ENCODE measurements around the gene RABGAP1L.
"Not testable (repeated sequence)": the region's sequence is repeated elsewhere in the genome, so short reads cannot be mapped to it uniquely, and the experiment has no call there.

RABGAP1L gene

DNA sequence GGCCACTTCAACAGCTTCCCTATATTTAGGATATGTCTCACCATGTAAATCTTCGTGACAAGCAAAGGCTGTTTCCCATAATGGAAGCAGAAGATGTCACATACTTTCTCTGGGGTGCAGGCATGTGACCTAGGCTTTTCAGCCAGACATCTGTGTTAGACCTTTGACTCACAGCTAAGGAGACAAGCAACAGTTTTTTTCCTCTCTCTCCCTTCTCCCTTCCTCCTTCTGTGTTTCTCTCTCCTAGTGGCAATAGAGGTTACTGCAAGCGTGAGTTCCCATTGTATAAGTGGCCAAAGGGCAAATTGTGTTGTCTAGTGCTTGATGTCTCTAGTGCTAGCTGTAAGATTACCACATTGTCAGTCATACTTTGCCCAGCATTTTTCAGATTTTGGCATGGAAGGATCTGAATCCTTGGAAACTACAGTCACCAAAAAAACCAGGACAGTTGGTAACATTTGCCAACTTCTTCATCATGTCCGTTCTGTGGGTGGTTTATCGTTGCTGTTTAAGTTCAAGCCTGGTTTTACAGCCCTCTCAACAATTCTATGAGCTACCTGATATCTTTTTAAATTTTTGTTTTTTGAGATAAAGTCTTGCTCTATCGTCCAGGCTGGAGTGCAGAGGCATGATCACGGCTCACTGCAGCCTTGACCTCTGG is 44.4 kb upstream of the RABGAP1L start:
- H3K4me2 ChIP-seq (ENCODE audit: low read length): no peak overlapping the region
- no peak overlapping the region for H3K27ac ChIP-seq
- H3K9ac ChIP-seq: no peak overlapping the region
- no peaks in the 10 kb centered on the region for H3K36me3 ChIP-seq (ENCODE audit: control insufficient read depth, insufficient read depth, low read length)
- no peaks in the 10 kb centered on the region for H3K9me3 ChIP-seq (ENCODE audit: control insufficient read depth, low read length)
- H3K27me3 ChIP-seq (ENCODE audit: control insufficient read depth, insufficient read depth, low read length): no peaks in the 10 kb centered on the region
- H2AFZ ChIP-seq: no peak overlapping the region
- H3K79me2 ChIP-seq: no peaks in the 10 kb centered on the region
- no peak overlapping the region for H3K4me3 ChIP-seq (ENCODE audit: low read depth, low read length)
- TF ChIP-seq, protein P1, sequence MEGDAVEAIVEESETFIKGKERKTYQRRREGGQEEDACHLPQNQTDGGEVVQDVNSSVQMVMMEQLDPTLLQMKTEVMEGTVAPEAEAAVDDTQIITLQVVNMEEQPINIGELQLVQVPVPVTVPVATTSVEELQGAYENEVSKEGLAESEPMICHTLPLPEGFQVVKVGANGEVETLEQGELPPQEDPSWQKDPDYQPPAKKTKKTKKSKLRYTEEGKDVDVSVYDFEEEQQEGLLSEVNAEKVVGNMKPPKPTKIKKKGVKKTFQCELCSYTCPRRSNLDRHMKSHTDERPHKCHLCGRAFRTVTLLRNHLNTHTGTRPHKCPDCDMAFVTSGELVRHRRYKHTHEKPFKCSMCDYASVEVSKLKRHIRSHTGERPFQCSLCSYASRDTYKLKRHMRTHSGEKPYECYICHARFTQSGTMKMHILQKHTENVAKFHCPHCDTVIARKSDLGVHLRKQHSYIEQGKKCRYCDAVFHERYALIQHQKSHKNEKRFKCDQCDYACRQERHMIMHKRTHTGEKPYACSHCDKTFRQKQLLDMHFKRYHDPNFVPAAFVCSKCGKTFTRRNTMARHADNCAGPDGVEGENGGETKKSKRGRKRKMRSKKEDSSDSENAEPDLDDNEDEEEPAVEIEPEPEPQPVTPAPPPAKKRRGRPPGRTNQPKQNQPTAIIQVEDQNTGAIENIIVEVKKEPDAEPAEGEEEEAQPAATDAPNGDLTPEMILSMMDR (IDR thresholded peaks at IDR 0.05): peak; percentile 33
- H3K4me1 ChIP-seq: no peaks in the 10 kb centered on the region

- TF ChIP-seq, protein P1 (IDR thresholded peaks at IDR 0.05): no peak
- Histone ChIP-seq H3K9me3 (ENCODE audit: control insufficient read depth, low read length) (no peaks in the 10 kb centered on the region), H3K4me3 (ENCODE audit: low read depth, low read length) (no peak overlapping the region)
Measured at GRCh38 chr1:174116042-174116441, 43.3 kb upstream of the RABGAP1L start.

DNA sequence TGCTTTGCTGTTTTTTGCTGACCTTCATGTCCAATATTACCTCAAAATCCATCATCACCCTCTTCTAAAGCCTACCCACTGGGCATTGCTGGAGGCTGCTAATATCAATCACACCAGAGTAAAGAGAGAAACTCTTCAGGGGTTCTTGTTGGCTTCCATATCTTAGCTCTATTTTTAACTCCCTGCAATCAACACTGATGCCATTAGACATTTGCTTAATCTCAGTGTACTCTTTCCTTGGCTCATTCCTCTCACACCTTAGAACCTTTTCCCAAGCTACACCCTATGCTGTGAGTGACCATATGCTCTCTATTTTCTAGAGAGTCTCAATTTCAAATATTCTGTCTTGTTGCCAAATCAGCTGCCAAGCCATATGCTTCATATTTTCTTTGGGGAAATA is 40.6 kb upstream of the RABGAP1L start:
- Histone ChIP-seq H3K27ac (no peak overlapping the region), H3K4me1 (no peaks in the 10 kb centered on the region), H3K9me3 (ENCODE audit: control insufficient read depth, low read length) (no peaks in the 10 kb centered on the region), H3K27me3 (ENCODE audit: control insufficient read depth, insufficient read depth, low read length) (no peaks in the 10 kb centered on the region), H3K4me2 (ENCODE audit: low read length) (no peak overlapping the region), H2AFZ (no peak overlapping the region), H3K4me3 (ENCODE audit: low read depth, low read length) (no peak overlapping the region), H3K9ac (no peak overlapping the region), H3K36me3 (ENCODE audit: control insufficient read depth, insufficient read depth, low read length) (no peaks in the 10 kb centered on the region), H3K79me2 (no peaks in the 10 kb centered on the region)
- TF ChIP-seq, protein P1 (IDR thresholded peaks at IDR 0.05): no peak

More at GRCh38 chr1:174116042-174116441, 43.3 kb upstream of the RABGAP1L start:
- no peak overlapping the region for H3K4me2 ChIP-seq (ENCODE audit: low read length)
- no peak overlapping the region for H3K9ac ChIP-seq
- no peaks in the 10 kb centered on the region for H3K36me3 ChIP-seq (ENCODE audit: control insufficient read depth, insufficient read depth, low read length)
- H3K27ac ChIP-seq: no peak overlapping the region
- no peak overlapping the region for H2AFZ ChIP-seq
- H3K4me1 ChIP-seq: no peaks in the 10 kb centered on the region
- H3K27me3 ChIP-seq (ENCODE audit: control insufficient read depth, insufficient read depth, low read length): no peaks in the 10 kb centered on the region
- no peaks in the 10 kb centered on the region for H3K79me2 ChIP-seq

DNA sequence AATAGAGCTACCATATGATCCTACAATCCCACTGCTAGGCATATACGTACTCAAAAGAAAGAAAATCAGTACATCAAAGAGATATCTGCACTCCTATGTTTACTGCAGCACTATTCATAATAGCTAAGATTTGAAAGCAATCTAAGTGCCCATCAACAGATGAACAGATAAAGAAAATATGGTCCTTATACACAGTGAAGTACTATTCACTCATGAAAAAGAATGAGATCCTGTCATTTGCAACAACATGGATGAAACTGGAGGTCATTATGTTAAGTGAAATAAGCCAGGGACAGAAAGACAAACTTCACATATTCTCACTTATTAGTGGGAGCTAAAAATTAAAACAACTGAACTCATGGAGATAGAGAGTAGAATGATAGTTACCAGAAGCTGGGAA is 37.0 kb upstream of the RABGAP1L start:
- H3K4me2 ChIP-seq (ENCODE audit: low read length); H3K9me3 ChIP-seq (ENCODE audit: control insufficient read depth, low read length); H3K4me1 ChIP-seq; H3K27ac ChIP-seq; H3K36me3 ChIP-seq (ENCODE audit: control insufficient read depth, insufficient read depth, low read length); H2AFZ ChIP-seq; H3K9ac ChIP-seq; H3K27me3 ChIP-seq (ENCODE audit: control insufficient read depth, insufficient read depth, low read length); H3K4me3 ChIP-seq (ENCODE audit: low read depth, low read length); H3K79me2 ChIP-seq: not testable (repeated sequence)

- TF ChIP-seq, protein P1 (IDR thresholded peaks at IDR 0.05): no peak
- H3K79me2 ChIP-seq: no peaks in the 10 kb centered on the region
- H3K27me3 ChIP-seq (ENCODE audit: control insufficient read depth, insufficient read depth, low read length): no peaks in the 10 kb centered on the region
- no peak overlapping the region for H3K27ac ChIP-seq
- H3K4me2 ChIP-seq (ENCODE audit: low read length): no peak overlapping the region
- no peaks in the 10 kb centered on the region for H3K9me3 ChIP-seq (ENCODE audit: control insufficient read depth, low read length)
- no peaks in the 10 kb centered on the region for H3K4me1 ChIP-seq
- no peak overlapping the region for H3K9ac ChIP-seq
- H3K4me3 ChIP-seq (ENCODE audit: low read depth, low read length): no peak overlapping the region
- no peaks in the 10 kb centered on the region for H3K36me3 ChIP-seq (ENCODE audit: control insufficient read depth, insufficient read depth, low read length)
- no peak overlapping the region for H2AFZ ChIP-seq
Measured at GRCh38 chr1:174123843-174124242, 35.5 kb upstream of the RABGAP1L start.

- not testable (repeated sequence) for H3K27me3 ChIP-seq (ENCODE audit: control insufficient read depth, insufficient read depth, low read length); H3K9me3 ChIP-seq (ENCODE audit: control insufficient read depth, low read length); H2AFZ ChIP-seq; H3K27ac ChIP-seq; H3K4me1 ChIP-seq; H3K36me3 ChIP-seq (ENCODE audit: control insufficient read depth, insufficient read depth, low read length); H3K9ac ChIP-seq; H3K4me3 ChIP-seq (ENCODE audit: low read depth, low read length); H3K79me2 ChIP-seq; H3K4me2 ChIP-seq (ENCODE audit: low read length)
Measured at GRCh38 chr1:174127176-174127575, 32.1 kb upstream of the RABGAP1L start.
